Gastrocnemius medialis (tissue), 4 donors: ENCODE measurements around the gene SH3GL3. TPM values are rescaled to one million over a fixed set of nuclear protein-coding genes. Genes with fewer than 3 reads are reported as not detected.

ENCODE experiments used
- ATAC-seq, 2 donors: fragments of 150-250 bp; one replicate each; pipeline ENCODE4 v1.9.1; 2016
- DNase-seq, 2 donors: peaks; one replicate each; pipeline ENCODE4 v3.0.0-alpha.2; 2019
- H3K27ac ChIP-seq, 4 donors: fragments of 200-600 bp; sonication (generic); 1 replicate in 1 of 4; 2 replicates in 3 of 4; pipeline ENCODE4 v1.5.1; 2016 to 2018; ENCODE audit warnings: mild to moderate bottlenecking in 2 of 4, moderate library complexity in 1 of 4
- H3K27me3 ChIP-seq, 3 donors: fragments of 200-600 bp; sonication (generic) in 2 of 3; 1 replicate in 1 of 3; 2 replicates in 2 of 3; pipeline versions ENCODE4 v1.5.1 to v1.6.0; 2016 to 2019; ENCODE audit warnings: mild to moderate bottlenecking in 1 of 3, moderate library complexity in 1 of 3
- H3K36me3 ChIP-seq, 2 donors: fragments of 200-600 bp; sonication (generic) in 1 of 2; one replicate each; pipeline ENCODE4 v1.5.1; 2017 to 2018
- H3K4me1 ChIP-seq, 2 donors: fragments of 200-600 bp; sonication (generic) in 1 of 2; one replicate each; pipeline ENCODE4 v1.5.1; 2016 to 2017; ENCODE audit warnings: mild to moderate bottlenecking in 2 of 2
- H3K4me3 ChIP-seq, 4 donors: fragments of 200-600 bp; sonication (generic) in 3 of 4; 1 replicate in 1 of 4; 2 replicates in 3 of 4; pipeline ENCODE4 v1.5.1; 2016 to 2019; ENCODE audit warnings: mild to moderate bottlenecking in 2 of 4
- H3K9me3 ChIP-seq, 3 donors: fragments of 200-600 bp; sonication (generic) in 2 of 3; 1 replicate in 1 of 3; 2 replicates in 2 of 3; pipeline ENCODE4 v1.5.1; 2016 to 2019
- CTCF ChIP-seq, 5 experiments: fragments of 450-650 bp in 3 of 5; fragments of 200-600 bp in 2 of 5; sonication (generic) in 2 of 5; IDR thresholded peaks in 4 of 5; conservative IDR thresholded peaks in 1 of 5; 1 replicate in 4 of 5; 2 replicates in 1 of 5; pipeline ENCODE4 v1.5.1; 2016 to 2019; ENCODE audit warnings: antibody characterized with exemption in 5 of 5, mild to moderate bottlenecking in 3 of 5, moderate library complexity in 3 of 5
- POLR2A ChIP-seq, 2 donors: fragments of 450-650 bp; IDR thresholded peaks; one replicate each; pipeline ENCODE4 v1.6.1; 2017; ENCODE audit warnings: antibody characterized with exemption in 2 of 2, mild to moderate bottlenecking in 2 of 2, moderate library complexity in 2 of 2
- in situ Hi-C, 4 donors: fragments of 200-750 bp; cut with MboI; loops; one replicate each; pipeline versions ENCODE4 v1.15.0 to v1.8.0; 2017; ENCODE audit warnings: low sequenced_read_pairs in 4 of 4
- intact Hi-C: fragments of 100-400 bp; cut with DNase I; formaldehyde crosslinking; loops from one replicate; pipeline ENCODE4 v1.15.1; 2023; ENCODE audit warnings: low total_unique reads
- total RNA-seq, 4 donors: library from RNA; depleted of rRNA; stranded (reverse); fragments of >200 nt; gene quantifications; one replicate each; pipeline versions ENCODE4 v1.1.0 to v1.2.3, GENCODE V29; 2016

Gene SH3GL3
- total RNA-seq, 4 donors from 2014 or later: not detected

DNA sequence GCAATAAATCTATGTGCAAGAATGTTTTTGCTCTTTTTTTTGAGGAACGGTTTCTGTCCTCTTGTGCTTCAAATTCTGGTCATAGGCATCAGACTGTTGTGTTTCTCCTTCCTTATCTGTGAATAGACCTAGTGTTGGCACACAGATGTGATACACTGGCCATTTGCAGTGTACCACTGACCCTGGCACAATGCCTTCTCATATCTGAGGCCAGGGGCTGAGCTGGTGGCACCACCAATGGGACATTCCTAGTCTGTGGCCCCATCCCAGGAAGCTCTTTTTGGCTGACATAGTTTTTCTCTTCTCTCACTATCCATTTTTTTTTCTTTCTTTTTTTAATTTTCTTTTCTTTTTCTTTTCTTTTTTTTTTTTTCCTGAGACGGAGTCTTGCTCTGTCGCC, 40.4 kb downstream of the SH3GL3 start:
- H3K4me3 ChIP-seq: no peak overlapping the region
- H3K27me3 ChIP-seq: no peaks in the 10 kb centered on the region
- H3K4me1 ChIP-seq: no peaks in the 10 kb centered on the region
- no peaks in the 10 kb centered on the region for H3K36me3 ChIP-seq
- in situ Hi-C loops (no loop called here), intact Hi-C loops (no loop called here)
- no peak overlapping the region for H3K27ac ChIP-seq
- DNase-seq (no peak), ATAC-seq (no peak)
- TF ChIP-seq CTCF (IDR thresholded peaks at IDR 0.05 in 4 of 5, conservative IDR thresholded peaks at IDR 0.05 in 1 of 5) (no peak), POLR2A (IDR thresholded peaks at IDR 0.05) (no peak)
- H3K9me3 ChIP-seq: no peaks in the 10 kb centered on the region

DNA sequence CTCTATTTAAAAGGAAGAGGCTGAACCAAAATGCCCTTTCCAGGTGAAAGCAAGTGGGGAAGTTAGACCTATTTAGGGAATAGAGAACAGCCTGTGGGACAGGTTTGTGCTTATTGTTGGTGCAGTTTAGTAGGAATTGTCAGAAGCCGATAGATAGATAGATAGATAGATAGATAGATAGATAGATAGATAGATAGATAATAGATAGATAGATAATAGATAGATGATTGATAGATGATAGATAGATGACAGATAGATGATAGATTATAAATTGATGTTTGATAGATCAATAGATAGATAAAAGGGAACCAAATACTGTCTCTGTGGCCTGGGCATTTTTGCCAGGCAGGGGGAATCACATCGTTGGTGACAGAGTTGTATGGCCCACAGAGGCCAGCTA, 42.5 kb downstream of the SH3GL3 start:
- Histone ChIP-seq H3K4me1 (no peaks in the 10 kb centered on the region), H3K36me3 (no peaks in the 10 kb centered on the region), H3K27ac (no peak overlapping the region), H3K27me3 (no peaks in the 10 kb centered on the region), H3K4me3 (no peak overlapping the region), H3K9me3 (no peaks in the 10 kb centered on the region)
- ATAC-seq (no peak), DNase-seq (no peak)
- in situ Hi-C loops: no loop called here
- no peak for TF ChIP-seq POLR2A (IDR thresholded peaks at IDR 0.05)
- TF ChIP-seq CTCF (IDR thresholded peaks at IDR 0.05 in 4 of 5, conservative IDR thresholded peaks at IDR 0.05 in 1 of 5): no peak
- intact Hi-C loops: no loop called here

DNA sequence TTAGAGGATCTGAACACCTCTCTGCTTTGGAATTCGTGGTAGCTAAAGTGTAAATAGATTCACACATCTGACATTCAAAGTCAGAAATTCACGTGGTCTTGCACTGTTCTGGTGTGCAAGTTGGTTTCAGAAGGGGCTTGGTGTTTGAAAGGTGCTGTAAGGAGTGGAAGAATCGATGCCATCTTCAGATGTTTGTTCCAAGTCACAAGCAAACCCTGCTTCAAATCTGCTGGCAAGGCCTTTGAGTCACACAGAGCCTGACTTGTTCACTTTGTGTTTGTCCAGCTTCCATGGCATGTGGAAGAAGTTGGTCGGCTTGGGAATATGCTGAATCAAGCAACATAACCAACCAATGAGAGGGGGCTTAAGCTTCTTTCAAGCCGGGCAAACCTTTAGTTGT, 44.3 kb downstream of the SH3GL3 start:
- H3K9me3 ChIP-seq: no peaks in the 10 kb centered on the region
- ATAC-seq: no peak
- no peak for DNase-seq
- in situ Hi-C loops: no loop called here
- no peaks in the 10 kb centered on the region for H3K4me1 ChIP-seq
- H3K4me3 ChIP-seq: no peak overlapping the region
- H3K27me3 ChIP-seq: no peaks in the 10 kb centered on the region
- TF ChIP-seq POLR2A (IDR thresholded peaks at IDR 0.05) (no peak), CTCF (IDR thresholded peaks at IDR 0.05 in 4 of 5, conservative IDR thresholded peaks at IDR 0.05 in 1 of 5) (no peak)
- intact Hi-C loops: no loop called here
- H3K36me3 ChIP-seq: no peaks in the 10 kb centered on the region
- H3K27ac ChIP-seq: no peak overlapping the region

DNA sequence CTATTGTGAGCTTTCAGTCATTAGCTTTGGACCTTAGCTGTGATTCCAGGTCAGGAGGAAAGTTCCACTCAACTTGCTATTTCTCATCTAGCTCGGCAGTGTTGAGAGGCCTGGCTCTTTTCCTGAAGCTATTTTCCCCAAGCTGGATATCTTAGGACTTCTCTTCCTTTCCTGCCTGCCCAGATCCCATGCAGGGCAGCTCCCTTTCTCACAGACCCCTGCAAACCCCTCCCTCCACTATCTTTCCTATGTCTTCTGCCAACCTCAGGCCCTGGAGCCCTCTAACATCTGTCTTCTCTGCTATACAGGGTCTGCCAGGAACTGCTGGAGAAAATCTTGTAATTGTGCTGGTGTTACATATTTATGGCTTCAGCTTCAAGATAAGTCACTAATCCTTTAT, 49.6 kb downstream of the SH3GL3 start:
- Histone ChIP-seq H3K4me1 (no peaks in the 10 kb centered on the region), H3K36me3 (no peaks in the 10 kb centered on the region), H3K27ac (no peak overlapping the region), H3K9me3 (no peaks in the 10 kb centered on the region), H3K27me3 (no peaks in the 10 kb centered on the region), H3K4me3 (no peak overlapping the region)
- TF ChIP-seq CTCF (IDR thresholded peaks at IDR 0.05 in 4 of 5, conservative IDR thresholded peaks at IDR 0.05 in 1 of 5): no peak
- ATAC-seq (no peak), DNase-seq (no peak)
- in situ Hi-C loops: no loop called here
- intact Hi-C loops: no loop called here

- Histone ChIP-seq H3K36me3 (no peaks in the 10 kb centered on the region), H3K27ac (no peak overlapping the region), H3K4me1 (no peaks in the 10 kb centered on the region), H3K27me3 (no peaks in the 10 kb centered on the region), H3K4me3 (no peak overlapping the region), H3K9me3 (no peaks in the 10 kb centered on the region)
- in situ Hi-C loops: no loop called here
- intact Hi-C loops: no loop called here
- ATAC-seq (no peak), DNase-seq (no peak)
- TF ChIP-seq POLR2A (IDR thresholded peaks at IDR 0.05) (no peak), CTCF (IDR thresholded peaks at IDR 0.05 in 4 of 5, conservative IDR thresholded peaks at IDR 0.05 in 1 of 5) (no peak)
Observed at GRCh38 chr15:83498374-83498773, 51.2 kb downstream of the SH3GL3 start.
